T-helper 1 cell treated with Interleukin-12 subunit alpha and Interleukin-12 subunit beta and Interleukin-4 antibody, amounts not matched to agents 30 ng/mL and 1 ng/mL, for 36 hours (primary cell): ENCODE data around the gene SPATA6. TPM values are rescaled to one million over a fixed set of nuclear protein-coding genes. Genes with fewer than 3 reads are reported as not detected.
"Not testable (repeated sequence)": the region's sequence is repeated elsewhere in the genome, so short reads cannot be mapped to it uniquely, and the experiment has no call there.

Source experiments
- intact Hi-C: fragments of 100-400 bp; cut with micrococcal nuclease; formaldehyde crosslinking; loops from one replicate; pipeline ENCODE4 v1.15.1; 2024
- total RNA-seq: library from RNA; stranded (reverse); gene quantifications from 2 replicates; pipeline ENCODE4 v1.2.3, GENCODE V29; 2022

The SPATA6 gene
- total RNA-seq = 0.34 and 1.1 TPM in 2 replicates

DNA sequence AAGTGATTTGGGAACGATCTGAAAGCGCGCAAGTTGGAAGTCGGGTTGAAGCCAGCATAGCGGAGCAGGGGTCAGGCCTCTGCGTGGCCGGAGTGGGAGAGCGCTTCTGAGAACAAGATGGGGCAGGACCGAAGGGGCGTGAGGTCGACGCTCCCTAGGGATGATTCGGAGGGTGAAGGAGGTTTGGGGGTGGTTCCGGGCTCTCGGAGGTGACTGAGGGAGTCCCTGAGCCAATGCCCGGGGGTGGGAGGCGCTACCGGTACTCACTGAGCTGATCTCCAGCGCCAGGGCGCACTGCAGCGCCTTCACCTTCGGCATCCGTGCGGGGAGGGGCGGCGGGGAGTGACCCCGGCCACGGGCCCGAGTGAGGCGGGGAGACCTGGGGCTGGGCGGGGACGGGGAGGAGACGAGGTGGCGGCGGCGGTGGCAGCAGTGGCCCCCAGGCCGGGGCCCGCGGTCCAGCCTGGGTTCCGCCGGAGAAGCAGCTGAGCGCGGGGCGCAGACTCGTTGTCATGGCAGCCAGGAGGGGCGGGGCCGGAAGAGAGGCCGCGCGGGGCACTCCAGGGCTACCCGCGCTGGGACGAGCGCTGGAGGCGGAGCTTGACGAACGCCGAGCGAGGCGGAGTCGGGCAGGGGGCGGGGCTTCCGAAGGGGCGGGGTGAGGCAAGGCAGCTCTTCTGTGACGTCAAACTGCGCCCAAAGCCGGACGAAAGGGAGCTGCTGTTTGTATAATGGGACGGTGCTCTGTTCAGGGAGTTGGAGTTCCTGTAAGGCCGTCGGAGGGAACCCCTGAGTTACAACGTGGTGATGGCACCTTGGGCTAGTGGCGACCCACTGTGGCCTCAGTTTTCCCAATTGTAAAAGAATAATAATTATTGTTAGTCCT is at the start of gene SPATA6:
TSS of gene SPATA6 (minus strand) at position 514 of the 886 bp plus-strand sequence. CDS start at position 318, 196 bp downstream.
- intact Hi-C loops = loop anchor here (1.0 to 5.0 kb wide), 4 partner anchors 26 to 1870 kb away; partner anchors contain the start of genes BEND5 and MKNK1

DNA sequence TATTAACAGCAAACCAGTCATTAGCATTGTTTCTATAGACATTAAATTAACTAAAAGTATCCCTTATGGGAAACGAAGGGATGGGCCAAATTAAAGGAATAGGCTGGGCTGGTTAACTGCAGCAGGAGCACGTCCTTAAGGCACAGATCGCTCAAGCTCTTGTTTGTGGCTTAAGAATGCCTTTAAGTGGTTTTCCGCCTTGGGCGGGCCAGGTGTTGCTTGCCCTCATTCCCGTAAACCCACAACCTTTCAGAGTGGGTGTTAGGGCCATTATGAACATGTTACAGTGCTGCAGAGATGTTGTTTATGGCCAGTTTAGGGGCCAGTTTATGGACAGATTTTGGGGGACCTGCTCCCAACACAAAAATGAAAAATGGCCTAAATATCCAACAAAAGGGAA is 47.9 kb upstream of the SPATA6 start:
- intact Hi-C loops = not testable (repeated sequence)

- intact Hi-C loops = no loop called here
These were observed 34.9 kb upstream of the SPATA6 start for GRCh38 chr1:48506870-48507269.

- intact Hi-C loops = no loop called here
These were observed 28.8 kb upstream of the SPATA6 start for GRCh38 chr1:48500541-48501450.

GRCh38 chr1:48499211-48499735 is 27.3 kb upstream of the SPATA6 start:
- intact Hi-C loops = loop anchor here (5.0 kb wide), 2 partner anchors 407 to 1918 kb away; no protein-coding TSS in a partner anchor

GRCh38 chr1:48498096-48498791 is 26.2 kb upstream of the SPATA6 start:
- intact Hi-C loops = loop anchor here (1.0 to 5.0 kb wide), 4 partner anchors 26 to 1919 kb away; partner anchors contain the start of gene SPATA6

- intact Hi-C loops = loop anchor here (5.0 kb wide), 2 partner anchors 404 to 1921 kb away; no protein-coding TSS in a partner anchor
These were observed 23.9 kb upstream of the SPATA6 start for GRCh38 chr1:48495911-48496310.

- intact Hi-C loops = loop anchor here (5.0 kb wide), 2 partner anchors 403 to 1922 kb away; no protein-coding TSS in a partner anchor
These were observed 23.2 kb upstream of the SPATA6 start for GRCh38 chr1:48495166-48495565.

- intact Hi-C loops = no loop called here
These were observed 22.2 kb upstream of the SPATA6 start for GRCh38 chr1:48493970-48494769.

GRCh38 chr1:48493041-48493440 is 21.0 kb upstream of the SPATA6 start:
- intact Hi-C loops = no loop called here

- intact Hi-C loops = no loop called here
These were observed 20.4 kb upstream of the SPATA6 start for GRCh38 chr1:48492392-48492791.

DNA sequence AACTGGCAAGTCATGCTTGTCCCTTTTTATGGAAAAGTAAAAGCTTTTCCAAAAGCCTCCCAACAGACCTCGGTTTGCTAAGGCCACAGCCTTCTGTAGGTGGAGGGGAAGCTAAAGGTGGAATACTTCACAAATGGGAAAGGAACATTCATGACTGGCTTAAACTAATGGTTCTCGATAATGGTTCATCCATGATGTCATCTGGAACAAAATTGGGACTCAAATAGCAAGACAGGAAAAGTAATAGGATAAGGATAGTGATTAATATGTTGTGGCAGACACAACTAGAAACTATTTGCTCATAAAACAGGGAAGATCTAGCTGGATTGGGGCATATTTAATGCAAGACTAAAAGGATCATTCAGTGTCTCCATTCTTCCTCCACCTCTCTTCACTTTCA is 16.7 kb upstream of the SPATA6 start:
- intact Hi-C loops = no loop called here

DNA sequence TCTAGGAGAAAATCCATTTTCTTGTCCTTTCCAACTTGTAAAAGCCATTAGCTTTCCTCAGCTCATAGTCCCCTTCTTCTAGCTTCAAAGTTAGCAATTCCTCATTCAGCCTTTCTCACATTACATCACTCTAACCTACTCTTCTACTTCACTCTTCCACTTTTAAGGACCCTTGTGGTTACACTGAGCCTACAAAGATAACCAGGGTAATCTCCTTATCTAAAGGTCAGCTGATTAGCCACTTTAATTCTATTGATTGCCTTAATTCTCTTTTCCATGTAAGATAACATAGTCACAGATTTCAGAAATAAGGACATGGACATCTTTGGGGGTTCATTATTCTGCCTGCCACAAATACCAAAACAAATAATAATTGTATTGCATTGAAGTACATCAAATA is 8.5 kb upstream of the SPATA6 start:
- intact Hi-C loops = no loop called here

DNA sequence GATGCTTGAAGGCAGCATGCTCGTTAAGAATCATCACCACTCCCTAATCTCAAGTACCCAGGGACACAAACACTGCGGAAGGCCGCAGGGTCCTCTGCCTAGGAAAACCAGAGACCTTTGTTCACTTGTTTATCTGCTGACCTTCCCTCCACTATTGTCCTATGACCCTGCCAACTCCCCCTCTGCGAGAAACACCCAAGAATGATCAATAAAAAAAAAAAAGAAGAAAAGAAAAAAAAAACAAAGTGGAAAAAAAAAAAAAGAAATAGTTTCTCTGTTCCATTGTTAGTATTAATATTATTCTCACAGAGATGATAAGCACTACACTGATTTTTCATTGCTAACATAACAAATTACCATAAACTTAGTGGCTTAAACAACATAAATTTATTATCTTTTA is 8.0 kb upstream of the SPATA6 start:
- intact Hi-C loops = not testable (repeated sequence)

GRCh38 chr1:48472638-48473037 is 634 bp upstream of the SPATA6 start:
- intact Hi-C loops = loop anchor here (1.0 to 5.0 kb wide), 4 partner anchors 26 to 1870 kb away; partner anchors contain the start of genes BEND5 and MKNK1

DNA sequence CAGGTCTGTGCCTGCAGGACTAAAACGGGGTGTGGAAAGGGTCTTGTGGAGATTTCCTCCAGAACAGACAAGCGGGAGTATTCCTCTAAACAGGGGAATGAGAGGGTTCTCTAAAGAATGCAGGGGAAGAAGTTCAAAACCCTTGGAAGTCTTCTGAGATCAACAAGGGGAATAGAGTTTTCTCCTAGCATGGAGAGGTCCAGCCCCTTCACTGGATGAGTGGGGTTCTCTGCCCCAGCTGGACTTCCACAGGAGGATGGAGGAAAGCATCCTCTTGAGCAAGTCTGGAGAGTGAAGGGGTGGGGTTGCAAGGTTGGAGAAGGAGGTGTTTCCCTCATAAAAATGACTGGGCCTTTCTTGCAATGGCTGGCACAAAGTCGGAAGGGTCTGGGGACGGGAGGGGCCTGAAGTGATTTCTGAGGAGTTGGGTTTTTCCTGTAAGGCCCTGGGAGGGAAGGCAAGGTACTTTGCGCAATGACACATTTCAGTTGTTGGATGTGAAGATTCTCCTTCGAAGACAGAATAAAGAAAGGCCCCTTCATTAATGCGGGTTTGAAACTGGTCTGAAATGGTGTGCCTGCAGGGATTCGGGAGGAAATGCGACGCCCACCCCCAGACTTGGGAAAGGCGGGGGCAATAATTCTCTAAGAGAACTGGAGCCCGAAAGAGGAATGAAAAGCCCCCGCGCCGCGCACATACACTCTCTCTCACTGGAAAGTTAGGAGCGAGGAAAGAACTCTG is 884 bp downstream of the SPATA6 start:
- intact Hi-C loops = loop anchor here (5.0 kb wide), 2 partner anchors 306 to 1869 kb away; partner anchors contain the start of genes BEND5 and MKNK1

DNA sequence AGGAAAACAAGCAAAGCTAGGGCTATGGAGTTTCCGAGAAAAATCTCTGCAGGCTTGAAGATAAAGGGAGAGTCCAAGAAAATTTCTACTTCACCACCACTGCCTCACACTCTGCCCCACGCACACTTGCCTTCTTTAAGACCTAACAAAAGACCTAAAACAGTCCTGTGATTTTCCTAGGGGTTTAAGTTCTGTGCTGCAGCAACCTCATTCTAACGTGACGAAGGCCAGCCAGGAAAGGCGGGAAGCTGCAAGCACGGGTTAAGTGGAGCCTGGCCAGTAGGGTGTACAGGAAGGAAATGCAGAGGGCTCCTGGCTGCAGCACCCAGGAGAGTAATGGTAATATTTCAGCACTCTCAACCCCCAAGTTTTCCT is 1.5 kb downstream of the SPATA6 start:
- intact Hi-C loops = loop anchor here (5.0 kb wide), 2 partner anchors 307 to 1868 kb away; partner anchors contain the start of genes BEND5 and MKNK1

- intact Hi-C loops = loop anchor here (5.0 kb wide), 2 partner anchors 307 to 1868 kb away; partner anchors contain the start of genes BEND5 and MKNK1
These were observed 2.2 kb downstream of the SPATA6 start for GRCh38 chr1:48469616-48470480.
